NCI-H2196 (cell line): ENCODE results near the gene PHOSPHO1.
"Not testable (repeated sequence)": the region's sequence is repeated elsewhere in the genome, so short reads cannot be mapped to it uniquely, and the experiment has no call there.

Experiments used
- DNase-seq: peaks from one replicate; lab custom pipeline; 2025; ENCODE audit not compliant: unreplicated experiment; lab: John Stamatoyannopoulos, UW

PHOSPHO1 gene

GRCh38 chr17:49230636-49231562 lies at the start of gene PHOSPHO1:
PHOSPHO1 (minus strand) TSS chr17:49230787; CDS start chr17:49226691, 4,096 bp downstream.
- peak; percentile 83 for DNase-seq

GRCh38 chr17:49280061-49280460 lies 49.5 kb upstream of the PHOSPHO1 start:
- no peak for DNase-seq

- DNase-seq = not testable (repeated sequence)
Measured at GRCh38 chr17:49279263-49280015, 48.9 kb upstream of the PHOSPHO1 start.

GRCh38 chr17:49278076-49278475 lies 47.5 kb upstream of the PHOSPHO1 start:
- DNase-seq = no peak

- DNase-seq = no peak
Measured at GRCh38 chr17:49277638-49278037, 47.1 kb upstream of the PHOSPHO1 start.

GRCh38 chr17:49275981-49276380 lies 45.4 kb upstream of the PHOSPHO1 start:
- not testable (repeated sequence) for DNase-seq

- no peak for DNase-seq
Measured at GRCh38 chr17:49269356-49269755, 38.8 kb upstream of the PHOSPHO1 start.

GRCh38 chr17:49267912-49268311 lies 37.3 kb upstream of the PHOSPHO1 start:
- DNase-seq = no peak

GRCh38 chr17:49266233-49266632 lies 35.6 kb upstream of the PHOSPHO1 start:
- no peak for DNase-seq

- not testable (repeated sequence) for DNase-seq
Measured at GRCh38 chr17:49261540-49261939, 31.0 kb upstream of the PHOSPHO1 start.

GRCh38 chr17:49260817-49261291 lies 30.3 kb upstream of the PHOSPHO1 start:
- DNase-seq = peak; percentile 17

- no peak for DNase-seq
Measured at GRCh38 chr17:49260011-49260816, 29.6 kb upstream of the PHOSPHO1 start.

- no peak for DNase-seq
Measured at GRCh38 chr17:49259663-49260010, 29.1 kb upstream of the PHOSPHO1 start.

- no peak for DNase-seq
Measured at GRCh38 chr17:49258394-49258793, 27.8 kb upstream of the PHOSPHO1 start.

- DNase-seq = no peak
Measured at GRCh38 chr17:49255125-49255524, 24.5 kb upstream of the PHOSPHO1 start.

- DNase-seq = no peak
Measured at GRCh38 chr17:49254066-49254465, 23.5 kb upstream of the PHOSPHO1 start.

GRCh38 chr17:49252148-49252695 lies 21.6 kb upstream of the PHOSPHO1 start:
- no peak for DNase-seq

- DNase-seq = no peak
Measured at GRCh38 chr17:49249890-49250522, 19.4 kb upstream of the PHOSPHO1 start.

GRCh38 chr17:49249292-49249794 lies 18.8 kb upstream of the PHOSPHO1 start:
- DNase-seq = no peak

- no peak for DNase-seq
Measured at GRCh38 chr17:49247944-49248343, 17.4 kb upstream of the PHOSPHO1 start.
